Measurements from ENCODE around the gene HRH1. TPM values are rescaled to one million over a fixed set of nuclear protein-coding genes. Genes with fewer than 3 reads are reported as not detected.
"Not testable (repeated sequence)": the region's sequence is repeated elsewhere in the genome, so short reads cannot be mapped to it uniquely, and the experiment has no call there.

Gene HRH1
- total and polyA plus RNA-seq, 2 experiments from 2014 or later, result not detected

DNA sequence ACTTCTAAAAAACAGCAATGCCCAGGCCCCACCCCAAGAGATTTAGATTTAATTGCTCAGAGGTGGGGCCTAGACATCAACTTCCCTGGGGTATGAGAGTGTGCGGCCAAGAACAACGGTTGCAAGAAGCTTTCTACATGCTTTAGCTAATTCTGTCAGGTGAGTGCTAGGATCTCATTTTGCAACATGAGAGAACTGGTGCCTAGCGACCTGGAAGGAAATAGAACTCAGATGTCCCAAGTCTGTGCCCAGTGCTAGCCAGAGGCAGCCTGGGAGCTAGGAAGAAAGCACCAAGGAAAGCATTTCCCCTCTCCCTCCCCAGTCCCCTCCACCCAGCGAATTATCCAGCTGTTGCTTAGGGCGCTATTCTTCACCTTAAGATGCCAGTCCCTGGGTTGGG, 22.9 kb upstream of the HRH1 start:
- Histone ChIP-seq H3K36me3 (no peaks in the 10 kb centered on the region), H3K9me3 (ENCODE audit: low read depth) (no peaks in the 10 kb centered on the region), H3K4me3 (no peak overlapping the region), H3K27me3 (no peaks in the 10 kb centered on the region), H3K4me1 (ENCODE audit: low read depth) (no peaks in the 10 kb centered on the region), H3K27ac (no peak overlapping the region)
- no peak for DNase-seq (ENCODE audit: low read depth in 1 of 2, low spot score in 1 of 2)
- TF ChIP-seq, protein P1, sequence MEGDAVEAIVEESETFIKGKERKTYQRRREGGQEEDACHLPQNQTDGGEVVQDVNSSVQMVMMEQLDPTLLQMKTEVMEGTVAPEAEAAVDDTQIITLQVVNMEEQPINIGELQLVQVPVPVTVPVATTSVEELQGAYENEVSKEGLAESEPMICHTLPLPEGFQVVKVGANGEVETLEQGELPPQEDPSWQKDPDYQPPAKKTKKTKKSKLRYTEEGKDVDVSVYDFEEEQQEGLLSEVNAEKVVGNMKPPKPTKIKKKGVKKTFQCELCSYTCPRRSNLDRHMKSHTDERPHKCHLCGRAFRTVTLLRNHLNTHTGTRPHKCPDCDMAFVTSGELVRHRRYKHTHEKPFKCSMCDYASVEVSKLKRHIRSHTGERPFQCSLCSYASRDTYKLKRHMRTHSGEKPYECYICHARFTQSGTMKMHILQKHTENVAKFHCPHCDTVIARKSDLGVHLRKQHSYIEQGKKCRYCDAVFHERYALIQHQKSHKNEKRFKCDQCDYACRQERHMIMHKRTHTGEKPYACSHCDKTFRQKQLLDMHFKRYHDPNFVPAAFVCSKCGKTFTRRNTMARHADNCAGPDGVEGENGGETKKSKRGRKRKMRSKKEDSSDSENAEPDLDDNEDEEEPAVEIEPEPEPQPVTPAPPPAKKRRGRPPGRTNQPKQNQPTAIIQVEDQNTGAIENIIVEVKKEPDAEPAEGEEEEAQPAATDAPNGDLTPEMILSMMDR (IDR thresholded peaks at IDR 0.05; ENCODE audit: low read depth, low read length), result no peak

DNA sequence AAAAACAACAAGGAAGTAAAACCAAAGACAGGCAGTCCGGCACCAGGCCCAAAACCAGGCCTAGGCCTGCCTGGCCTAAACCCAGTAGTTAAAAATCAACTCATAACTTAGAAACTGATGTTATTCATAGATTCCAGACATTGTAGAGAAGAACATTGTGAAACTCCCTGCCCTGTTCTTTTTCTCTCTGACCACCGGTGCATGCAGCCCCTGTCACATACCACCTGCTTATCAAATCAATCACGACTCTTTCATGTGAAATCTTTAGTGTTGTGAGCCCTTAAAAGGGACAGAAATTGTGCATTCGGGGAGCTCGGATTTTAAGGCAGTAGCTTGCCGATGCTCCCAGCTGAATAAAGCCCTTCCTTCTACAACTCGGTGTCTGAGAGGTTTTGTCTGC, 22.4 kb upstream of the HRH1 start:
- not testable (repeated sequence) for DNase-seq (ENCODE audit: low read depth in 1 of 2, low spot score in 1 of 2); H3K27ac ChIP-seq; H3K9me3 ChIP-seq (ENCODE audit: low read depth)

DNA sequence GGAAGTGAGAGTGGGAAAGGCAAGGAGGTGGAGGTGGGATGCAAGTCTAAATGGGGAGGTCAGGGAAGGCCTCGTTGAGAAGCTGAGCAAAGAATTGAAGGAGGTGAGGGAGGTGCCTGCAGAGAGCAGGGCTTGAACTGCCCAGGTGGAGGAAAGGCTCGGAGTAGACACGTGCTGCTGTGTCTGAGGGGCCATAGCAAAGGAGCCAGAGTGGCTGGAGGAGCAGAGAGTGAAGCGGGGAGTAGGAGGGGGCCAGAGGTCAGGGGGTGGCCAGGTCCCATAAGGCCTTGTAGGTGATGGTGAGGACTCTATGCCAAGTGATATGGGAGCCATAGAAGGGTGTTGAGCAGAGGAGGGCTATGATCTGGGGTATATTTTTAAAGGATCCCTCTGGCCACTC, 21.4 kb upstream of the HRH1 start:
- Histone ChIP-seq H3K4me3 (no peak overlapping the region), H3K4me1 (ENCODE audit: low read depth) (no peaks in the 10 kb centered on the region), H3K27me3 (no peaks in the 10 kb centered on the region), H3K36me3 (no peaks in the 10 kb centered on the region), H3K9me3 (ENCODE audit: low read depth) (no peaks in the 10 kb centered on the region), H3K27ac (no peak overlapping the region)
- TF ChIP-seq, protein P1 (IDR thresholded peaks at IDR 0.05; ENCODE audit: low read depth, low read length), result no peak
- no peak for DNase-seq (ENCODE audit: low read depth in 1 of 2, low spot score in 1 of 2)

More for the DNA sequence above, 22.4 kb upstream of the HRH1 start:
- not testable (repeated sequence) for H3K27me3 ChIP-seq; H3K4me3 ChIP-seq; H3K36me3 ChIP-seq; H3K4me1 ChIP-seq (ENCODE audit: low read depth)

DNA sequence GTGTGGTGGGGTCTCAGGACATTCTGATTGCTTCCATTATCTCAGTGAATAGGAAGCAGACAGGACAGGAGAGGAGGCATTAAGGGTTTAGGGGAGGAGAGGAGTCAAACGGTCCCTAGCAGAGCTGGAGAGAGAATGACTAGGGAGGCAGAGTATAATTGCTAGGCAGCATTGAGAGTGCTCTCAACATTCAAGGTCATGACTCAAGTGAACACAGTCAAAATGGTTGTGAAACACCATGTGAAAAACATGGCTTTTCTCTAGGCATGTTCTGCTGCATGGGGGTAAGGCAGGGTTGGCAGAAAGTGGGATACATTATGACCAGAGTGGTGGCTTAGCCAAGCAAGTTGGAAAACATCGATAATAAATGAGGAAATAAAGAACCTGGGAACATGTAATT, 19.5 kb upstream of the HRH1 start:
- no peaks in the 10 kb centered on the region for H3K9me3 ChIP-seq (ENCODE audit: low read depth)
- no peaks in the 10 kb centered on the region for H3K36me3 ChIP-seq
- H3K27me3 ChIP-seq, result no peaks in the 10 kb centered on the region
- no peaks in the 10 kb centered on the region for H3K4me1 ChIP-seq (ENCODE audit: low read depth)
- peak in 1 of 2 donors; percentile 44 for DNase-seq (ENCODE audit: low read depth in 1 of 2, low spot score in 1 of 2)
- TF ChIP-seq, protein P1 (IDR thresholded peaks at IDR 0.05; ENCODE audit: low read depth, low read length), result no peak
- H3K27ac ChIP-seq, result no peak overlapping the region
- no peak overlapping the region for H3K4me3 ChIP-seq

DNA sequence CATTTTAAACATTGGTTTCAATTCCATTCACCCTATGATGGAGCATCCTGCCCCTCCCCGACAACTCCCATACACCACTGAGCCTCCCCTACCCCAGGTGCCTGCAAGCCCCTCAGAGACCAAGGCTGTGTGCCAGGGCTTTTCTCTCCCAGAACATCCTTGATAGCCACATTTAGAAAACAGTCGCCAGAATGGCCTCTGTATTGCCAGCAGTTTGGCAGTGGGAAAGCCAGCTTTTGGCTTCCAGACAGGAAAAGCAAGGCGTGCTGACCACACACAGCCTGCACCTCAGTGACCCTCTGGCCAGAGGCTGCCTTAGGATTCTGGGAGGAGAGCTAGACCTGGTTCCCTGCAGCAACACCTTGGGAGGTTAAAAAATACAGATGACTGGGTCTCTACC, 18.2 kb upstream of the HRH1 start:
- no peak overlapping the region for H3K27ac ChIP-seq
- no peak overlapping the region for H3K4me3 ChIP-seq
- H3K27me3 ChIP-seq, result no peaks in the 10 kb centered on the region
- DNase-seq (ENCODE audit: low read depth in 1 of 2, low spot score in 1 of 2), result peak in 1 of 2 donors; percentile 46
- TF ChIP-seq, protein P1 (IDR thresholded peaks at IDR 0.05; ENCODE audit: low read depth, low read length), result no peak
- H3K4me1 ChIP-seq (ENCODE audit: low read depth), result no peaks in the 10 kb centered on the region
- H3K36me3 ChIP-seq, result no peaks in the 10 kb centered on the region
- no peaks in the 10 kb centered on the region for H3K9me3 ChIP-seq (ENCODE audit: low read depth)

DNA sequence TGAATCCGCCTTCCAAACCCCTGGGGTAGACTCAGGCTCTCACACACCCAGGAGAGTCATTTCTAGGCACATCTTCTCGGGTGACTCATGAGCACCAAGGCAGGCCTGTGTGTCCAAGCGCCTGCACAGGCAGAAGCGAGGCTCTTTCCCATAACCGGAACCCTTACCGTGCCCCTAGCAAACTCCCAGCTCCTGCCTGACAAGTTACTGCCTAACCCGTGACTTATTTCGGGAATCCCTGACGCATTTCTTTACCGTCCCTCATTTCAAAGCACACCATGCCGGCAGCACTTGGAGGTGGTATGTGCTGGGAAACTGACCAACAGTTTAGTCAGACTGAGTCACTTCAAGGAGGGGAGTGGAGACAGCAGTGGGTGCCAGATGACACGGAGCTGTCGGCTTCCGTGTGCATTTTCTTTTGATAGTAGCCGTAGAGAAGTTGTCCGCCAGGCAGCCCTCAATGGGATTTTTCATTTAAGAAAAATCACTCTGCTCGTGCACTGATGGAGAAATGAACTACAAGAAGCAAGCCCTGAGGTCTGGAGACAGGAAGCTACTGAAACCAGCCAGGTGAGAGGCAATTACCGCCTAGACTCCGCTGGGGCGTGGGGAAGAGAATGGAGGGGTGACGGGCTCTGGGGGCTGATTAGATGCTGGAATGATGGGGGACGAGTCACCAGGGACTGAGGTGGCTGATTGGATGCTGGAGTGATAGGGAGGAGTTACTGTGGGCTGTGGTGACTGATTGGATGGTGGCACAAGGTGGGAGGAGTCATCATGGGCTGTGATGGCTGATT, 17.3 kb upstream of the HRH1 start:
- no peak overlapping the region for H3K4me3 ChIP-seq
- no peaks in the 10 kb centered on the region for H3K4me1 ChIP-seq (ENCODE audit: low read depth)
- no peaks in the 10 kb centered on the region for H3K9me3 ChIP-seq (ENCODE audit: low read depth)
- H3K27ac ChIP-seq, result no peak overlapping the region
- TF ChIP-seq, protein P1 (IDR thresholded peaks at IDR 0.05; ENCODE audit: low read depth, low read length), result no peak
- peaks cover 2% of the 10 kb centered on the region for H3K27me3 ChIP-seq
- no peaks in the 10 kb centered on the region for H3K36me3 ChIP-seq
- peak in 1 of 2 donors; percentile 99 for DNase-seq (ENCODE audit: low read depth in 1 of 2, low spot score in 1 of 2)

Data from cardiac muscle cell (in vitro differentiated cells and primary cell).